ENCODE results near the gene LRIG2. TPM values are rescaled to one million over a fixed set of nuclear protein-coding genes. Genes with fewer than 3 reads are reported as not detected.

LRIG2 gene
- total and polyA plus RNA-seq, 2 of the 13 experiments (the other 11 are each of a cell fraction or from before 2014, with no cell fraction given) = 8.1 to 12.2 TPM

- 98% methylated on average over 3 of the region's 3 CpGs for WGBS (ENCODE audit: low lambda C conversion rate)
- ChIA-PET CTCF (ENCODE audit: low intra/inter-chr PET ratio, low total read pairs) (no interaction called here), POLR2A (no interaction called here)
- no peak overlapping the region for H3K9ac ChIP-seq (ENCODE audit: insufficient read depth, low read depth, low read length)
- H3K4me1 ChIP-seq (ENCODE audit: insufficient read depth, low read length) = peaks cover 18% of the 10 kb centered on the region
- no peak overlapping the region for H3K4me3 ChIP-seq (replicated peaks in 1 of 3; ENCODE audit: insufficient read depth in 1 of 3, low read depth in 2 of 3, low read length in 3 of 3)
- in situ Hi-C loops (cut with HindIII; ENCODE audit: extremely low pct_ligation_motif_present, low pct_unique_long_range_greater_than_20kb) (no loop called here), intact Hi-C loops (cut with micrococcal nuclease; ENCODE audit: unreplicated experiment) (no loop called here)
- H4K20me1 ChIP-seq (ENCODE audit: insufficient read depth, low read length) = no peaks in the 10 kb centered on the region
- no peak overlapping the region for H3K4me2 ChIP-seq (ENCODE audit: low read depth, low read length)
- ATAC-seq (no peak), FAIRE-seq (no peak), DNase-seq (ENCODE audit: low spot score) (no peak)
- H3K27ac ChIP-seq (ENCODE audit: extremely low read length, insufficient read depth, low read length) = no peak overlapping the region
- no TSS peak for BruUV-seq (replicated peaks)
- no peak overlapping the region for H2AFZ ChIP-seq (ENCODE audit: low read length)
- no peaks in the 10 kb centered on the region for H3K9me3 ChIP-seq (ENCODE audit: low read length)
- TF ChIP-seq ZNF549 (CRISPR knock-in tag; IDR thresholded peaks at IDR 0.05) = no peak
- TF ChIP-seq REST (IDR thresholded peaks at IDR 0.05; ENCODE audit: borderline replicate concordance in 1 of 2, low read depth in 1 of 2, low read length in 2 of 2) = no peak
- TF ChIP-seq, protein P1, sequence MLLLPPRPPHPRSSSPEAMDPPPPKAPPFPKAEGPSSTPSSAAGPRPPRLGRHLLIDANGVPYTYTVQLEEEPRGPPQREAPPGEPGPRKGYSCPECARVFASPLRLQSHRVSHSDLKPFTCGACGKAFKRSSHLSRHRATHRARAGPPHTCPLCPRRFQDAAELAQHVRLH (CRISPR knock-in tag; IDR thresholded peaks at IDR 0.05; ENCODE audit: borderline replicate concordance, low read depth) = no peak
- TF ChIP-seq PCBP2 (optimal IDR thresholded peaks at IDR 0.05; ENCODE audit: low read depth, low read length, poor library complexity, severe bottlenecking) = no peak
- TF ChIP-seq ZNF709 (CRISPR knock-in tag; IDR thresholded peaks at IDR 0.05) = no peak
- TF ChIP-seq NFIB (CRISPR knock-in tag; IDR thresholded peaks at IDR 0.05; ENCODE audit: borderline replicate concordance) = no peak
- H3K36me3 ChIP-seq (replicated peaks in 1 of 2; ENCODE audit: control insufficient read depth in 1 of 2, insufficient read depth in 2 of 2, low read length in 2 of 2) = peaks cover 13 to 44% of the 10 kb centered on the region in 2 experiments
- H3K27me3 ChIP-seq (ENCODE audit: control insufficient read depth in 1 of 2, insufficient read depth in 2 of 2, low read length in 2 of 2) = no peaks in the 10 kb centered on the region
- H3K79me2 ChIP-seq (ENCODE audit: insufficient read depth, low read length) = no peaks in the 10 kb centered on the region
These were observed 50.7 kb downstream of the LRIG2 start for GRCh38 chr1:113123737-113124136.

All from HepG2 (cell line).